ENCODE results near the gene CKAP5.

GRCh38 chr11:46719543-46720218 is 126.4 kb downstream of the CKAP5 start:
- TF ChIP-seq CTCF (IDR thresholded peaks at IDR 0.05; ENCODE audit: low read depth, low read length, poor library complexity, severe bottlenecking) (no peak), EZH2phosphoT487 (IDR thresholded peaks at IDR 0.05; ENCODE audit: borderline replicate concordance, low read length) (no peak)

Measured in DOHH2 (cell line).